Esophagus muscularis mucosa (tissue), 4 donors: Measurements from ENCODE around the gene MED13L.
"Not testable (repeated sequence)": the region's sequence is repeated elsewhere in the genome, so short reads cannot be mapped to it uniquely, and the experiment has no call there.

Experiments used
- CTCF ChIP-seq, 3 experiments: fragments of 200-600 bp in 2 of 3; fragments of 450-650 bp in 1 of 3; sonication (generic) in 2 of 3; IDR thresholded peaks; one replicate each; pipeline ENCODE4 v1.5.1; 2017 to 2019; ENCODE audit warnings: antibody characterized with exemption in 3 of 3, mild to moderate bottlenecking in 2 of 3, moderate library complexity in 1 of 3
- EP300 ChIP-seq: sonication (generic); formaldehyde crosslinking; IDR thresholded peaks from one replicate; pipeline ENCODE4 v1.6.1; 2017; ENCODE audit warnings: antibody characterized with exemption
- POLR2AphosphoS5 ChIP-seq, 2 donors: sonication (generic); formaldehyde crosslinking; IDR thresholded peaks; one replicate each; pipeline ENCODE4 v1.6.1; 2017; ENCODE audit warnings: antibody characterized with exemption in 2 of 2

GRCh38 chr12:115976829-115977228 is 300.7 kb downstream of the MED13L start:
- TF ChIP-seq EP300; CTCF (IDR thresholded peaks at IDR 0.05); POLR2AphosphoS5 (IDR thresholded peaks at IDR 0.05): not testable (repeated sequence)
